ENCODE measurements around the gene MSH2. TPM values are rescaled to one million over a fixed set of nuclear protein-coding genes. Genes with fewer than 3 reads are reported as not detected.

MSH2 gene
- total and polyA plus RNA-seq, 8 donors = 3.1 to 31.5 (median 7.2) TPM

- H3K4me3 ChIP-seq = no peak overlapping the region
- 65 to 79% (median 77%) methylated on average over 1 of the region's 1 CpG for WGBS, 5 donors
- no peak for DNase-seq
Measured at GRCh38 chr2:47375307-47375706, 27.6 kb upstream of the MSH2 start.

GRCh38 chr2:47379384-47379783 lies 23.6 kb upstream of the MSH2 start:
- peaks cover 7 to 79% (median 37%) of the 10 kb centered on the region in 4 donors for H3K36me3 ChIP-seq

More at GRCh38 chr2:47375307-47375706, 27.6 kb upstream of the MSH2 start:
- intact Hi-C loops (cut with DNase I; ENCODE audit: low total_unique reads) = no loop called here
- Histone ChIP-seq H3K9me3 (no peaks in the 10 kb centered on the region), H3K27me3 (peaks cover 0 to 6% (median under 1%) of the 10 kb centered on the region in 3 donors), H3K27ac (no peak overlapping the region), H3K36me3 (peaks cover 4 to 52% (median 24%) of the 10 kb centered on the region in 4 donors), H3K4me1 (peaks cover 0 to 11% (median 5%) of the 10 kb centered on the region in 4 donors)
- TF ChIP-seq EP300 (IDR thresholded peaks at IDR 0.05) = no peak
- no peak for TF ChIP-seq POLR2A (IDR thresholded peaks at IDR 0.05)
- TF ChIP-seq POLR2AphosphoS5 (IDR thresholded peaks at IDR 0.05) = no peak
- no peak for TF ChIP-seq CTCF (IDR thresholded peaks at IDR 0.05)

GRCh38 chr2:47381408-47381807 lies 21.5 kb upstream of the MSH2 start:
- H3K4me3 ChIP-seq = no peak overlapping the region
- peaks cover 7 to 72% (median 39%) of the 10 kb centered on the region in 4 donors for H3K36me3 ChIP-seq
- DNase-seq = no peak
- no peaks in the 10 kb centered on the region for H3K4me1 ChIP-seq
- no peaks in the 10 kb centered on the region for H3K9me3 ChIP-seq
- H3K27ac ChIP-seq = no peak overlapping the region
- H3K27me3 ChIP-seq = no peaks in the 10 kb centered on the region
- no peak for TF ChIP-seq POLR2AphosphoS5 (IDR thresholded peaks at IDR 0.05)
- TF ChIP-seq POLR2A (IDR thresholded peaks at IDR 0.05) = no peak
- no peak for TF ChIP-seq EP300 (IDR thresholded peaks at IDR 0.05)
- no peak for TF ChIP-seq CTCF (IDR thresholded peaks at IDR 0.05)
- 82 to 97% (median 92%) methylated on average over 1 of the region's 1 CpG for WGBS, 5 donors
- intact Hi-C loops (cut with DNase I; ENCODE audit: low total_unique reads) = no loop called here

More at GRCh38 chr2:47379384-47379783, 23.6 kb upstream of the MSH2 start:
- TF ChIP-seq CTCF (IDR thresholded peaks at IDR 0.05) = no peak
- TF ChIP-seq EP300 (IDR thresholded peaks at IDR 0.05) = no peak
- TF ChIP-seq POLR2A (IDR thresholded peaks at IDR 0.05) = no peak
- TF ChIP-seq POLR2AphosphoS5 (IDR thresholded peaks at IDR 0.05) = no peak
- intact Hi-C loops (cut with DNase I; ENCODE audit: low total_unique reads) = no loop called here
- no peak overlapping the region for H3K27ac ChIP-seq
- H3K4me1 ChIP-seq = peaks cover 0 to 3% (median 0%) of the 10 kb centered on the region in 4 donors
- DNase-seq = no peak
- H3K27me3 ChIP-seq = no peaks in the 10 kb centered on the region
- H3K9me3 ChIP-seq = no peaks in the 10 kb centered on the region
- no peak overlapping the region for H3K4me3 ChIP-seq
- 60 to 68% (median 64%) methylated on average over 3 of the region's 3 CpGs for WGBS, 5 donors

GRCh38 chr2:47386551-47386950 lies 16.4 kb upstream of the MSH2 start:
- Histone ChIP-seq H3K36me3 (peaks cover 0 to 37% (median 18%) of the 10 kb centered on the region in 4 donors), H3K9me3 (no peaks in the 10 kb centered on the region), H3K27me3 (no peaks in the 10 kb centered on the region), H3K4me1 (no peaks in the 10 kb centered on the region), H3K4me3 (no peak overlapping the region), H3K27ac (no peak overlapping the region)
- intact Hi-C loops (cut with DNase I; ENCODE audit: low total_unique reads) = loop anchor here (5.0 kb wide), 1 partner anchor 54 kb away; no protein-coding TSS in a partner anchor
- DNase-seq = no peak
- TF ChIP-seq POLR2A (IDR thresholded peaks at IDR 0.05) (no peak), CTCF (IDR thresholded peaks at IDR 0.05) (no peak), POLR2AphosphoS5 (IDR thresholded peaks at IDR 0.05) (no peak), EP300 (IDR thresholded peaks at IDR 0.05) (no peak)
- WGBS, 5 donors = 72 to 83% (median 80%) methylated on average over 3 of the region's 3 CpGs
